Esophagus squamous epithelium (tissue), 4 donors: Measurements from ENCODE around the gene CAAP1.

Experiments
- POLR2A ChIP-seq, 4 donors: fragments of 450-650 bp; IDR thresholded peaks; one replicate each; pipeline ENCODE4 v1.6.1; 2017; ENCODE audit warnings: antibody characterized with exemption in 4 of 4, mild to moderate bottlenecking in 4 of 4, moderate library complexity in 3 of 4
- TF ChIP-seq, protein P1 (sequence below), 6 experiments: fragments of 450-650 bp in 4 of 6; fragments of 200-600 bp in 2 of 6; sonication (generic) in 2 of 6; IDR thresholded peaks; one replicate each; pipeline ENCODE4 v1.5.1; 2016 to 2019; ENCODE audit warnings: antibody characterized with exemption in 6 of 6, mild to moderate bottlenecking in 4 of 6, moderate library complexity in 4 of 6

DNA sequence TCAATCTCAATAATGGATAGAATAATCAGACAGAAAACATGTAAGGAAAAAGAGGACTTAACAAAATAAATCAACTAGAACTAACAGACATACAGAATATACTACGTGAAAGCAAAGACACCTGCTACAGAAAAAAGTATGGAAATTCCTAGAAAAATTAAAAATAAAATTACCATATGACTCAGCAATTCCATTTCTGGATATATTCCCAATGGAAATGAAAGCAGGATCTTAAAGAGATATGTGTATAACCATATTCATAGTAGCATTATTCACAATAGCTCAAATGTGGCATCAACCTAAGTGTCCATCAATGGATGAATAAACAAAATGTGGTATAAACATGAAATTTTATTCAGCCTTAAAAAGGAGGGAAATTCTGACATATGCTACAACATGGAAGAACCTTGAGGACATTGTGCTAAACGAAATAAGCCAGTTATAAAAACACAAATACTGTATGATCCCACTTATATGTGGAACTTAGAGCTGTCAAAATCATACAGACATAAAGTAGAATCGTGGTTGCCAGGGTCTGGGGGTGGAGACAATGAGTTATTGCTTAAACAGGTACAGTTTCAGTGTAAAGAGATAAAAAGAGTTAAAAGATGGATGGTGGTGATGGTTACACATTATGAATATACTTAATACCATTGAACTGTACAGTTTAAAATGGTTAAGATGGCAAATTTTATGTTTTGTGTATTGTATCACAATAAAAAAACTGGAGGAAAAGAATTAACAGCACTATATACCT is 47.5 kb upstream of the CAAP1 start:
- TF ChIP-seq, protein P1, sequence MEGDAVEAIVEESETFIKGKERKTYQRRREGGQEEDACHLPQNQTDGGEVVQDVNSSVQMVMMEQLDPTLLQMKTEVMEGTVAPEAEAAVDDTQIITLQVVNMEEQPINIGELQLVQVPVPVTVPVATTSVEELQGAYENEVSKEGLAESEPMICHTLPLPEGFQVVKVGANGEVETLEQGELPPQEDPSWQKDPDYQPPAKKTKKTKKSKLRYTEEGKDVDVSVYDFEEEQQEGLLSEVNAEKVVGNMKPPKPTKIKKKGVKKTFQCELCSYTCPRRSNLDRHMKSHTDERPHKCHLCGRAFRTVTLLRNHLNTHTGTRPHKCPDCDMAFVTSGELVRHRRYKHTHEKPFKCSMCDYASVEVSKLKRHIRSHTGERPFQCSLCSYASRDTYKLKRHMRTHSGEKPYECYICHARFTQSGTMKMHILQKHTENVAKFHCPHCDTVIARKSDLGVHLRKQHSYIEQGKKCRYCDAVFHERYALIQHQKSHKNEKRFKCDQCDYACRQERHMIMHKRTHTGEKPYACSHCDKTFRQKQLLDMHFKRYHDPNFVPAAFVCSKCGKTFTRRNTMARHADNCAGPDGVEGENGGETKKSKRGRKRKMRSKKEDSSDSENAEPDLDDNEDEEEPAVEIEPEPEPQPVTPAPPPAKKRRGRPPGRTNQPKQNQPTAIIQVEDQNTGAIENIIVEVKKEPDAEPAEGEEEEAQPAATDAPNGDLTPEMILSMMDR (IDR thresholded peaks at IDR 0.05) = no peak
- no peak for TF ChIP-seq POLR2A (IDR thresholded peaks at IDR 0.05)
